Measurements from ENCODE around the gene RPP25L. TPM values are rescaled to one million over a fixed set of nuclear protein-coding genes. Genes with fewer than 3 reads are reported as not detected.
"Not testable (repeated sequence)": the region's sequence is repeated elsewhere in the genome, so short reads cannot be mapped to it uniquely, and the experiment has no call there.

RPP25L gene
- polyA plus RNA-seq, 1 of the 3 experiments (the other 2 are of a cell fraction): 47.6 TPM

DNA sequence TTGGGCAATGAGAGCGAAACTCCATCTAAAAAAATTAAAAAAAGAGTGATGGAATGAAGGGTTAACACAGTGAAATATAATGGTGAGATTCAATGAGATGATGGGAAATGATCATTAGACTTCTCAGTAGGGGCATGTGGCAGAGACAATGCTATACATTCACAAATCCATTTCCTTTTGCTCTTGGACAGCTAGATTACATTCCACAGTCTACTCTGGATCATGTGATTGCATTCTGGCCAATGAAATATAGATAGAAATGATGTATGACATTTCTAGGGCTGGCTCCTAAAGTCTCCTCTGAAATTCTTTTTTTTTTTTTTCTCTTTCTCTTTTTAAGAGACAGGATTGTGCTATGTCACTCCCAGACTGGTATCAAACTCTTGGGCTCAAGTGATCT lies 30.8 kb upstream of the RPP25L start:
- ChIA-PET CTCF (interaction anchor here (1.0 to 14.1 kb wide), 6 partner anchors 5 to 60 kb away, joined by 3 to 152 read pairs (median 3); partner anchors contain the start of gene SIGMAR1), POLR2A (no interaction called here)
- Histone ChIP-seq H3K79me2 (ENCODE audit: insufficient read depth) (peaks cover 8% of the 10 kb centered on the region; the same call in 1 of the 2 replicates), H3K4me2 (no peak overlapping the region), H3K4me1 (ENCODE audit: control insufficient read depth in 1 of 2, insufficient read depth in 2 of 2, low read depth in 1 of 2, low read length in 1 of 2) (peaks cover 6 to 19% of the 10 kb centered on the region in 2 experiments; a peak in 2 of 4 replicates), H3F3A (replicated peaks; ENCODE audit: insufficient read depth) (peaks cover 9% of the 10 kb centered on the region), H3K9me2 (no peaks in the 10 kb centered on the region), H3K27ac (ENCODE audit: low read depth in 2 of 2, low read length in 1 of 2) (no peak overlapping the region), H3K9ac (no peak overlapping the region), H4K20me1 (ENCODE audit: insufficient read depth) (no peaks in the 10 kb centered on the region), H3K4me3 (ENCODE audit: low read depth in 2 of 2, low read length in 1 of 2) (no peak overlapping the region), H3K27me3 (ENCODE audit: insufficient read depth) (no peaks in the 10 kb centered on the region), H3K9me3 (no peaks in the 10 kb centered on the region), H2AFZ (ENCODE audit: low read depth) (no peak overlapping the region), H3K36me3 (replicated peaks in 1 of 2; ENCODE audit: control insufficient read depth in 1 of 2, insufficient read depth in 2 of 2, low read length in 1 of 2) (no peaks in the 10 kb centered on the region)
- WGBS (ENCODE audit: low lambda C conversion rate): 80% methylated on average over 1 of the region's 1 CpG
- DNase-seq: no peak
- TF ChIP-seq USF2 (IDR thresholded peaks at IDR 0.05; ENCODE audit: borderline replicate concordance, low read depth, low read length) (no peak), USF1 (IDR thresholded peaks at IDR 0.05; ENCODE audit: borderline replicate concordance, low read depth) (peak; percentile 46; the same call in 1 of the 2 replicates), EZH2phosphoT487 (IDR thresholded peaks at IDR 0.05; ENCODE audit: borderline replicate concordance, low read depth) (no peak), CTCF (IDR thresholded peaks at IDR 0.05) (no peak)

DNA sequence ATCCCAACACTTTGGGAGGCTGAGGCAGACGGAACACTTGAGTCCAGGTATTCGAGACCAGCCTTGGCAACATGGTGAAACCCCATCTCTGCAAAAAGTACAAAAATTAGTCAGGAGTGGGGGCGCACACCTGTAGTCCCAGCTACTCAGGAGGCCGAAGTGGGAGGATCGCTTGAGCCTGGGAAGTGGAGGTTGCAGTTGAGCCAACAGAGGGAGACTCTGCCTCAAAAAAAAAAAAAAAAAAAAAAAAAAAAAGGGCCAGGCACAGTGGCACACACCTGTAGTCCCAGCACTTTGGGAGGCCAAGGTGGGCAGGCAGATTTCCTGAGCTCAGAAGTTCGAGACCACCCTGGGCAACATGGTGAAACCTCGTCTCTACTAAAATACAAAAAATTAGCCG lies 27.4 kb upstream of the RPP25L start:
- H2AFZ ChIP-seq (ENCODE audit: low read depth); H3F3A ChIP-seq (replicated peaks; ENCODE audit: insufficient read depth); H4K20me1 ChIP-seq (ENCODE audit: insufficient read depth); POLR2A ChIA-PET; DNase-seq; H3K9me3 ChIP-seq; H3K27me3 ChIP-seq (ENCODE audit: insufficient read depth); H3K4me2 ChIP-seq; H3K36me3 ChIP-seq (replicated peaks in 1 of 2; ENCODE audit: control insufficient read depth in 1 of 2, insufficient read depth in 2 of 2, low read length in 1 of 2); H3K9me2 ChIP-seq; H3K27ac ChIP-seq (ENCODE audit: low read depth in 2 of 2, low read length in 1 of 2); H3K4me3 ChIP-seq (ENCODE audit: low read depth in 2 of 2, low read length in 1 of 2); H3K9ac ChIP-seq: not testable (repeated sequence)
- Histone ChIP-seq H3K4me1 (ENCODE audit: control insufficient read depth in 1 of 2, insufficient read depth in 2 of 2, low read depth in 1 of 2, low read length in 1 of 2) (peaks cover 4 to 20% of the 10 kb centered on the region in 2 experiments; a peak in 1 of 4 replicates), H3K79me2 (ENCODE audit: insufficient read depth) (peaks cover 22% of the 10 kb centered on the region)
- CTCF ChIA-PET: interaction anchor here (2.6 to 12.3 kb wide), 3 partner anchors 10 to 25 kb away, joined by 10 to 256 read pairs (median 152); partner anchors contain the start of genes GALT, IL11RA and RPP25L
- 93% methylated on average over 8 of the region's 8 CpGs for WGBS (ENCODE audit: low lambda C conversion rate)

DNA sequence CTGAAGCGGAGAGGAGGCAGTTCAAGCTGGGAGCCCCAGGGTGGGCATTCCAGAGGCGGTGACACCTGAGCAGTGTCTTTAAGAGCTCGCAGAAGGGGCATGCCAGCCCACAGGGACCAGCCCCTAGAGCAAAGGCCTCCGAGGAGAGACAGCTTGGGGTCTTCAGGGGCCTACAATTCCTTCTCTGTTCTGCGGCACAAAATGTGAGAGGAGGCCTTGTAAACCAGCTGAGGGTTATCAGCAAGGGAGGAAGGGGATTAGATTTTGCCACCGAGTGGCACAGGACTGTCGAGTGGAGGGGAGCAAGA lies 26.2 kb upstream of the RPP25L start:
- Histone ChIP-seq H3K79me2 (ENCODE audit: insufficient read depth) (peaks cover 22% of the 10 kb centered on the region), H3K4me2 (peak overlapping the region; percentile 98), H3K9me3 (no peaks in the 10 kb centered on the region), H3K9ac (peak overlapping the region; percentile 67), H3F3A (replicated peaks; ENCODE audit: insufficient read depth) (peaks cover 5% of the 10 kb centered on the region), H3K36me3 (replicated peaks in 1 of 2; ENCODE audit: control insufficient read depth in 1 of 2, insufficient read depth in 2 of 2, low read length in 1 of 2) (peaks cover 0 to 5% of the 10 kb centered on the region in 2 experiments), H2AFZ (ENCODE audit: low read depth) (peak overlapping the region; percentile 90), H3K9me2 (no peaks in the 10 kb centered on the region), H3K4me3 (ENCODE audit: low read depth in 2 of 2, low read length in 1 of 2) (peak overlapping the region; percentile 66 to 69), H4K20me1 (ENCODE audit: insufficient read depth) (0 out of 2 replicates have a peak, but pooled peaks cover 3% of the 10 kb centered on the region), H3K27ac (ENCODE audit: low read depth in 2 of 2, low read length in 1 of 2) (peak overlapping the region; percentile 29 to 72; a peak in 3 of 4 replicates), H3K27me3 (ENCODE audit: insufficient read depth) (no peaks in the 10 kb centered on the region), H3K4me1 (ENCODE audit: control insufficient read depth in 1 of 2, insufficient read depth in 2 of 2, low read depth in 1 of 2, low read length in 1 of 2) (peaks cover 4 to 20% of the 10 kb centered on the region in 2 experiments; a peak in 1 of 4 replicates)
- POLR2A ChIA-PET: interaction anchor here (0.6 to 2.3 kb wide), 9 partner anchors 8 to 1437 kb away, joined by 3 to 22 read pairs (median 10); partner anchors contain the start of genes ARID3C, DCTN3, GALT and RPP25L
- 11% methylated on average over 4 of the region's 7 CpGs for WGBS (ENCODE audit: low lambda C conversion rate)
- no peak for DNase-seq
- CTCF ChIA-PET: interaction anchor here (0.7 to 12.3 kb wide), 8 partner anchors 11 to 262 kb away, joined by 3 to 256 read pairs (median 8); partner anchors contain the start of genes GALT, IL11RA and RPP25L
- TF ChIP-seq CHD2 (IDR thresholded peaks at IDR 0.05; ENCODE audit: low read length, partially characterized antibody) (no peak), SIN3A (IDR thresholded peaks at IDR 0.05; ENCODE audit: borderline replicate concordance, low read depth, low read length) (no peak), ELF1 (IDR thresholded peaks at IDR 0.05) (no peak), GABPA (IDR thresholded peaks at IDR 0.05; ENCODE audit: low read depth) (no peak), RFX5 (IDR thresholded peaks at IDR 0.05; ENCODE audit: low read length) (no peak)
- TF ChIP-seq, protein P1, sequence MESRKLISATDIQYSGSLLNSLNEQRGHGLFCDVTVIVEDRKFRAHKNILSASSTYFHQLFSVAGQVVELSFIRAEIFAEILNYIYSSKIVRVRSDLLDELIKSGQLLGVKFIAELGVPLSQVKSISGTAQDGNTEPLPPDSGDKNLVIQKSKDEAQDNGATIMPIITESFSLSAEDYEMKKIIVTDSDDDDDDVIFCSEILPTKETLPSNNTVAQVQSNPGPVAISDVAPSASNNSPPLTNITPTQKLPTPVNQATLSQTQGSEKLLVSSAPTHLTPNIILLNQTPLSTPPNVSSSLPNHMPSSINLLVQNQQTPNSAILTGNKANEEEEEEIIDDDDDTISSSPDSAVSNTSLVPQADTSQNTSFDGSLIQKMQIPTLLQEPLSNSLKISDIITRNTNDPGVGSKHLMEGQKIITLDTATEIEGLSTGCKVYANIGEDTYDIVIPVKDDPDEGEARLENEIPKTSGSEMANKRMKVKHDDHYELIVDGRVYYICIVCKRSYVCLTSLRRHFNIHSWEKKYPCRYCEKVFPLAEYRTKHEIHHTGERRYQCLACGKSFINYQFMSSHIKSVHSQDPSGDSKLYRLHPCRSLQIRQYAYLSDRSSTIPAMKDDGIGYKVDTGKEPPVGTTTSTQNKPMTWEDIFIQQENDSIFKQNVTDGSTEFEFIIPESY (IDR thresholded peaks at IDR 0.05; ENCODE audit: borderline replicate concordance, low read depth): no peak
- TF ChIP-seq, protein P2, sequence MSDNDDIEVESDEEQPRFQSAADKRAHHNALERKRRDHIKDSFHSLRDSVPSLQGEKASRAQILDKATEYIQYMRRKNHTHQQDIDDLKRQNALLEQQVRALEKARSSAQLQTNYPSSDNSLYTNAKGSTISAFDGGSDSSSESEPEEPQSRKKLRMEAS (IDR thresholded peaks at IDR 0.05; ENCODE audit: low read depth): no peak
- TF ChIP-seq, protein P3, sequence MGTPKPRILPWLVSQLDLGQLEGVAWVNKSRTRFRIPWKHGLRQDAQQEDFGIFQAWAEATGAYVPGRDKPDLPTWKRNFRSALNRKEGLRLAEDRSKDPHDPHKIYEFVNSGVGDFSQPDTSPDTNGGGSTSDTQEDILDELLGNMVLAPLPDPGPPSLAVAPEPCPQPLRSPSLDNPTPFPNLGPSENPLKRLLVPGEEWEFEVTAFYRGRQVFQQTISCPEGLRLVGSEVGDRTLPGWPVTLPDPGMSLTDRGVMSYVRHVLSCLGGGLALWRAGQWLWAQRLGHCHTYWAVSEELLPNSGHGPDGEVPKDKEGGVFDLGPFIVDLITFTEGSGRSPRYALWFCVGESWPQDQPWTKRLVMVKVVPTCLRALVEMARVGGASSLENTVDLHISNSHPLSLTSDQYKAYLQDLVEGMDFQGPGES (IDR thresholded peaks at IDR 0.05; ENCODE audit: low read depth, low read length): no peak
